Upper lobe of left lung (tissue), 6 donors: ENCODE measurements around the gene PFN3. TPM values are rescaled to one million over a fixed set of nuclear protein-coding genes. Genes with fewer than 3 reads are reported as not detected.

Experiments
- ATAC-seq, 2 donors: fragments of 200-7000 bp; cut with Tn5 transposase; one replicate each; pipeline ENCODE4 v1.9.1; 2022; ENCODE audit warnings: mild to moderate bottlenecking in 2 of 2, moderate library complexity in 2 of 2; ENCODE audit not compliant: low FRiP score in 2 of 2
- DNase-seq, 2 donors: peaks; one replicate each; pipeline ENCODE4 v3.0.0-alpha.2; 2019 to 2020
- H3K27ac ChIP-seq, 4 donors: fragments of 200-600 bp; sonication (generic); one replicate each; pipeline ENCODE4 v1.5.1; 2016 to 2019
- H3K27me3 ChIP-seq, 4 donors: fragments of 200-600 bp; sonication (generic); one replicate each; pipeline ENCODE4 v1.5.1; 2017 to 2019
- H3K36me3 ChIP-seq, 4 donors: fragments of 200-600 bp; sonication (generic); one replicate each; pipeline ENCODE4 v1.5.1; 2016 to 2019
- H3K4me1 ChIP-seq, 4 donors: fragments of 200-600 bp; sonication (generic); one replicate each; pipeline ENCODE4 v1.5.1; 2018 to 2019
- H3K4me3 ChIP-seq, 4 donors: fragments of 200-600 bp; sonication (generic); one replicate each; pipeline ENCODE4 v1.5.1; 2017 to 2019; ENCODE audit warnings: mild to moderate bottlenecking in 2 of 4, moderate library complexity in 1 of 4
- H3K9me3 ChIP-seq, 4 donors: fragments of 200-600 bp; sonication (generic); one replicate each; pipeline ENCODE4 v1.5.1; 2018 to 2019
- CTCF ChIP-seq, 6 experiments: fragments of 450-650 bp in 4 of 6; fragments of 200-600 bp in 2 of 6; sonication (generic) in 2 of 6; IDR thresholded peaks; one replicate each; pipeline ENCODE4 v1.5.1; 2016 to 2019; ENCODE audit warnings: antibody characterized with exemption in 6 of 6
- EP300 ChIP-seq, 4 donors: sonication (generic); formaldehyde crosslinking; IDR thresholded peaks; one replicate each; pipeline ENCODE4 v1.5.1; 2017; ENCODE audit warnings: antibody characterized with exemption in 4 of 4, control low read depth in 2 of 4
- POLR2A ChIP-seq, 4 donors: fragments of 450-650 bp; IDR thresholded peaks; one replicate each; pipeline ENCODE4 v1.5.1; 2016 to 2017; ENCODE audit warnings: antibody characterized with exemption in 4 of 4, mild to moderate bottlenecking in 2 of 4
- POLR2AphosphoS5 ChIP-seq, 2 donors: sonication (generic); formaldehyde crosslinking; IDR thresholded peaks; one replicate each; pipeline ENCODE4 v1.5.1; 2017; ENCODE audit warnings: antibody characterized with exemption in 2 of 2
- WGBS, 2 donors: methylation state at CpG; one replicate each; pipeline ENCODE4 v1.1.5; 2017 to 2018; 5-methylcytosine and 5-hydroxymethylcytosine counted together
- total RNA-seq, 6 donors: library from RNA; depleted of rRNA in 4 of 6; stranded (reverse); fragments of >200 nt in 4 of 6; gene quantifications; one replicate each; pipeline versions ENCODE4 v1.1.0 to v1.2.1, GENCODE V29; 2016 to 2021
- donor health status: DM: no; HTN: no; CAD: no; lungs with moderate emphysema.
- donor health status: DM: no; HTN: yes; CAD: no; lungs with severe emphysema.

Gene PFN3
- total RNA-seq, 6 donors from 2014 or later = not detected

- 68 to 92% methylated on average over 2 to 3 of the region's 3 CpGs for WGBS, 2 donors
- peaks cover 17 to 35% (median 26%) of the 10 kb centered on the region in 4 donors for H3K4me1 ChIP-seq
- no peak overlapping the region for H3K27ac ChIP-seq
Observed at GRCh38 chr5:177356746-177357145, 43.7 kb downstream of the PFN3 start.

GRCh38 chr5:177355868-177356168 lies 44.6 kb downstream of the PFN3 start:
- DNase-seq (no peak), ATAC-seq (no peak)
- H3K4me1 ChIP-seq = peaks cover 17 to 33% (median 25%) of the 10 kb centered on the region in 4 donors
- no peak for TF ChIP-seq EP300 (IDR thresholded peaks at IDR 0.05)
- no peak for TF ChIP-seq POLR2AphosphoS5 (IDR thresholded peaks at IDR 0.05)
- H3K27me3 ChIP-seq = no peaks in the 10 kb centered on the region
- H3K27ac ChIP-seq = no peak overlapping the region
- H3K36me3 ChIP-seq = no peaks in the 10 kb centered on the region
- H3K4me3 ChIP-seq = no peak overlapping the region
- WGBS, 2 donors = 5 to 24% methylated on average over 1 of the region's 1 CpG
- H3K9me3 ChIP-seq = no peaks in the 10 kb centered on the region

More at GRCh38 chr5:177356746-177357145, 43.7 kb downstream of the PFN3 start:
- H3K36me3 ChIP-seq = no peaks in the 10 kb centered on the region
- H3K27me3 ChIP-seq = no peaks in the 10 kb centered on the region
- no peak overlapping the region for H3K4me3 ChIP-seq
- DNase-seq (no peak), ATAC-seq (no peak)
- TF ChIP-seq EP300 (IDR thresholded peaks at IDR 0.05) = no peak
- TF ChIP-seq CTCF (IDR thresholded peaks at IDR 0.05) = no peak
- no peak for TF ChIP-seq POLR2A (IDR thresholded peaks at IDR 0.05)
- no peak for TF ChIP-seq POLR2AphosphoS5 (IDR thresholded peaks at IDR 0.05)
- H3K9me3 ChIP-seq = no peaks in the 10 kb centered on the region

- DNase-seq (no peak), ATAC-seq (no peak)
- Histone ChIP-seq H3K9me3 (no peaks in the 10 kb centered on the region), H3K27ac (no peak overlapping the region), H3K4me3 (no peak overlapping the region), H3K36me3 (no peaks in the 10 kb centered on the region), H3K4me1 (peaks cover 22 to 38% (median 30%) of the 10 kb centered on the region in 4 donors), H3K27me3 (no peaks in the 10 kb centered on the region)
- TF ChIP-seq CTCF (IDR thresholded peaks at IDR 0.05) (no peak), POLR2A (IDR thresholded peaks at IDR 0.05) (no peak), EP300 (IDR thresholded peaks at IDR 0.05) (no peak), POLR2AphosphoS5 (IDR thresholded peaks at IDR 0.05) (no peak)
- 75 to 92% methylated on average over 1 of the region's 1 CpG for WGBS, 2 donors
Observed at GRCh38 chr5:177355162-177355867, 45.1 kb downstream of the PFN3 start.

DNA sequence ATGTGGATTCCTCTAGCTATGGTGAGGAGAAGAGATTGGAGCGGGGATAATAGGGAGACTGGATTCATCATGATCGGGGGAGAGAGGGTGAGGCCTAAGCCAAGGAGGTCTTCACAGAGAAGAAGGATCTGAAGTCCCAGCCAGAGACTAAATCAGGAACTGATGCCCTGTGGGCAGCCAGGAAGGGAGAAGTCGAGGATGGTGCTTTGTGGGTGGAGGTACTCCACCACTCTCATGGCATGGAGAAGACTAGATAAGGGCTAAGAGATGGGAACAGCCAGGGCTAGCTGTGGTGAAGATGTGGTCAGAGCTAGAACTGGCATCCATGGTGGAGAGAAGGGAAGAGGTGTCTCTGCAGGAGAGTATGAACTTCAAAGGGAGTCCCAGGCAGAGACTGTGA lies 45.8 kb downstream of the PFN3 start:
- no peak for ATAC-seq
- H3K36me3 ChIP-seq = peaks cover 0 to 4% (median 0%) of the 10 kb centered on the region in 4 donors
- no peaks in the 10 kb centered on the region for H3K27me3 ChIP-seq
- H3K4me3 ChIP-seq = no peak overlapping the region
- DNase-seq = no peak
- WGBS, 2 donors = 63 to 73% methylated on average over 3 of the region's 3 CpGs
- no peak for TF ChIP-seq CTCF (IDR thresholded peaks at IDR 0.05)
- no peak for TF ChIP-seq EP300 (IDR thresholded peaks at IDR 0.05)
- TF ChIP-seq POLR2A (IDR thresholded peaks at IDR 0.05) = no peak
- no peak for TF ChIP-seq POLR2AphosphoS5 (IDR thresholded peaks at IDR 0.05)
- H3K4me1 ChIP-seq = peaks cover 28 to 44% (median 36%) of the 10 kb centered on the region in 4 donors
- H3K27ac ChIP-seq = no peak overlapping the region
- no peaks in the 10 kb centered on the region for H3K9me3 ChIP-seq

GRCh38 chr5:177354256-177354655 lies 46.2 kb downstream of the PFN3 start:
- H3K27me3 ChIP-seq = no peaks in the 10 kb centered on the region
- H3K4me3 ChIP-seq = no peak overlapping the region
- ATAC-seq (no peak), DNase-seq (no peak)
- peaks cover 33 to 49% (median 40%) of the 10 kb centered on the region in 4 donors for H3K4me1 ChIP-seq
- H3K36me3 ChIP-seq = peaks cover 0 to 8% (median 0%) of the 10 kb centered on the region in 4 donors
- H3K9me3 ChIP-seq = no peaks in the 10 kb centered on the region
- H3K27ac ChIP-seq = no peak overlapping the region
- TF ChIP-seq EP300 (IDR thresholded peaks at IDR 0.05) (no peak), POLR2AphosphoS5 (IDR thresholded peaks at IDR 0.05) (no peak), CTCF (IDR thresholded peaks at IDR 0.05) (no peak), POLR2A (IDR thresholded peaks at IDR 0.05) (no peak)
- 89% methylated on average over 3 of the region's 3 CpGs for WGBS, 2 donors
